ENCODE measurements around the gene MPZ. TPM values are rescaled to one million over a fixed set of nuclear protein-coding genes. Genes with fewer than 3 reads are reported as not detected.
A peak's percentile ranks its signal among the peaks of the same experiment; 100 is the strongest.

The MPZ gene
- 1 to 10 TPM; 1.5 to 6.9 (median 4.0) TPM for total RNA-seq

DNA sequence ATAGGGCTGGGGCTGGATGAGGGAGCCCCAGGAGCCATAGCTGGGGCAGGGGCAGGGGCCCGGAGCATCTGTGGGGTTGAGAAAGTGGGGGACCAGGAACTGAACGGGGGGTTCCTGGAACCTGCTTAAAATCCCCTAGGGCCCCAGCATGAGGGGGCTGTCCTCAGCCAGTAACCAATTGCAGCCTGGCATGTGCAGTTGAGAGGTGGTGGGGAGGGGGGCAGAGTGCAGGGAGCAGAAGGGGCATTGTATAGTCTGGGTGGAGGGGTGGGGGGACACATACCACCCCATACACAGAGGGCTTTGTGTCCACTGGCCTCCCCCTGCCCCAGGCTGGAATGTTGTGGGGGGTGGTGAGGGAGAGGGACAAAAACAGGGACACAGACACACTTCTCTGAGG is at the start of gene MPZ:
TSS of gene MPZ (minus strand) at position 101 of the 400 bp plus-strand sequence. CDS start at position 38, 63 bp downstream.
- TF ChIP-seq EP300 (IDR thresholded peaks at IDR 0.05): no peak
- TF ChIP-seq POLR2AphosphoS5 (IDR thresholded peaks at IDR 0.05): no peak
- TF ChIP-seq, protein P1, sequence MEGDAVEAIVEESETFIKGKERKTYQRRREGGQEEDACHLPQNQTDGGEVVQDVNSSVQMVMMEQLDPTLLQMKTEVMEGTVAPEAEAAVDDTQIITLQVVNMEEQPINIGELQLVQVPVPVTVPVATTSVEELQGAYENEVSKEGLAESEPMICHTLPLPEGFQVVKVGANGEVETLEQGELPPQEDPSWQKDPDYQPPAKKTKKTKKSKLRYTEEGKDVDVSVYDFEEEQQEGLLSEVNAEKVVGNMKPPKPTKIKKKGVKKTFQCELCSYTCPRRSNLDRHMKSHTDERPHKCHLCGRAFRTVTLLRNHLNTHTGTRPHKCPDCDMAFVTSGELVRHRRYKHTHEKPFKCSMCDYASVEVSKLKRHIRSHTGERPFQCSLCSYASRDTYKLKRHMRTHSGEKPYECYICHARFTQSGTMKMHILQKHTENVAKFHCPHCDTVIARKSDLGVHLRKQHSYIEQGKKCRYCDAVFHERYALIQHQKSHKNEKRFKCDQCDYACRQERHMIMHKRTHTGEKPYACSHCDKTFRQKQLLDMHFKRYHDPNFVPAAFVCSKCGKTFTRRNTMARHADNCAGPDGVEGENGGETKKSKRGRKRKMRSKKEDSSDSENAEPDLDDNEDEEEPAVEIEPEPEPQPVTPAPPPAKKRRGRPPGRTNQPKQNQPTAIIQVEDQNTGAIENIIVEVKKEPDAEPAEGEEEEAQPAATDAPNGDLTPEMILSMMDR (IDR thresholded peaks at IDR 0.05): no peak
- TF ChIP-seq POLR2A (IDR thresholded peaks at IDR 0.05): no peak
- Histone ChIP-seq H3K9me3 (no peaks in the 10 kb centered on the region), H3K27me3 (no peaks in the 10 kb centered on the region), H3K27ac (no peak within 1 kb of the TSS), H3K4me1 (peaks cover 19 to 30% (median 23%) of the 10 kb centered on the region in 4 donors), H3K4me3 (no peak within 1 kb of the TSS), H3K36me3 (no peaks in the 10 kb centered on the region)
- DNase-seq (no peak), ATAC-seq (ENCODE audit: low FRiP score in 2 of 2) (no peak)
- WGBS, 2 donors: 38% methylated on average over 2 of the region's 2 CpGs; no CpG with 5 or more reads in 1 of the 2 donors

DNA sequence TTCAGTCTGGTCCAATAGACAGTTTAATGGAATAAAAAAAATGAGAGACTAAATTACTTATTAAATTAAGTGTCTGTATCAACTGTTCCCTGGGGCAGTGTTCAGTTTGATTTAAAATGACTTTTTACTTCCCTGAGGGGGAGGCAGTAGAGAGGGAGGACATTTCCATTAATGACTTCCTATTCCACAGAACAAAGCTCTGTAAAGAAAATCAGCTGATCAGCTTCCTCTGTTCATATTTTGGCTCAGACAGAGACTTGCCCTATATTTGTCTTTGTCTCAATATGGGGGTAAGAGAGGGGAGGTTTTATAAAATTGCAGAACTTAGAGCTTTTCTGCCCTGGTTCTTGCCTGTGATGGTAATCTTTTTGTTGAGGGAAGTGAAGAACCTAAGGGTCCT is 49.5 kb upstream of the MPZ start:
- Histone ChIP-seq H3K36me3 (peaks cover 3 to 30% (median 11%) of the 10 kb centered on the region in 4 donors), H3K9me3 (no peaks in the 10 kb centered on the region), H3K27ac (peak overlapping the region in 1 of 4 donors; percentile 58), H3K27me3 (no peaks in the 10 kb centered on the region), H3K4me1 (no peaks in the 10 kb centered on the region), H3K4me3 (no peak overlapping the region)
- ATAC-seq (ENCODE audit: low FRiP score in 2 of 2): peak in 1 of 2 donors; percentile 72
- no peak for DNase-seq
- no peak for TF ChIP-seq POLR2A (IDR thresholded peaks at IDR 0.05)

DNA sequence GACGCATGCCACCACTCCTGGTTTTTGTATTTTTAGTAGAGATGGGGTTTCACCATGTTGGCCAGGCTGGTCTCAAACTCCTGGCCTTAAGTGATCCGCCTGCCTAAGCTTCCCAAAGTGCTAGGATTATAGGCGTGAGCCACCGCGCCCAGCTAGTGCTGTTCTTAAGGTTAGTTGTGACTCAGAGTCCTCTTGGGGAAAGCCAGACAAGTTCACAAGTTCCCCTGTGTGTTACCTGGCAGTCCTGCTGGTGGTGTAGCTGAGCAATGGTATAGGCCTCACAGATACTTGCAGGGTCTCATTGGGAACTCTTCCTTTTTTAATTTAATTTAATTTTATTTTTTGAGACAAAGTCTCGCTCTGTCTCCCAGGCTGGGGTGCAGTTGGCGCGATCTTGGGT is 47.3 kb upstream of the MPZ start:
- Histone ChIP-seq H3K4me3 (no peak overlapping the region), H3K27me3 (no peaks in the 10 kb centered on the region), H3K36me3 (peaks cover 0 to 21% (median 8%) of the 10 kb centered on the region in 4 donors), H3K9me3 (no peaks in the 10 kb centered on the region), H3K4me1 (peaks cover 0 to under 1% (median under 1%) of the 10 kb centered on the region in 4 donors), H3K27ac (no peak overlapping the region)
- no peak for DNase-seq
- WGBS, 2 donors: 96 to 100% methylated on average over 8 of the region's 8 CpGs
- no peak for ATAC-seq (ENCODE audit: low FRiP score in 2 of 2)
- TF ChIP-seq POLR2AphosphoS5 (IDR thresholded peaks at IDR 0.05): no peak

DNA sequence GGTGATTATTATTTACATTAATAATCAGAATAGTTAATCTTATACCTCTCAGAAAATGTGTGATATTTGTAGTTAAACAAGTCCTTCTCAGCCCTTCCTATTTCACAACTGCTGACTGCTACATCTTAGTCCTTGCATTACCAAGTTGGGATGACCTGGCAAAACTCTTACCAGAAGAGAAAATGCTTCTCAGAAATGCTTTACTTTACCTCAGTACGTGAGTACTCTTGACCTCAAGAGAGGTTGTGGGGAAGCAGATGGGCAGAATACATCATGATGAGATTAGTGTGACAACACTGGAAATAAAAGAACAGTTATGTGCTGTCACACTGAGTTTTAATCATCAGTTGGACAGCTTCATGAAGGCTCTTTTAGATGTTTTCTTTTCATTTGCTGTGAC is 41.7 kb upstream of the MPZ start:
- 49 to 55% methylated on average over 1 of the region's 1 CpG for WGBS, 2 donors
- Histone ChIP-seq H3K27me3 (no peaks in the 10 kb centered on the region), H3K36me3 (peaks cover 0 to 14% (median 2%) of the 10 kb centered on the region in 4 donors), H3K9me3 (no peaks in the 10 kb centered on the region), H3K4me1 (peaks cover 5 to 12% (median 11%) of the 10 kb centered on the region in 4 donors), H3K27ac (peak overlapping the region in 3 of 4 donors; percentile 13 to 59 (median 41)), H3K4me3 (no peak overlapping the region)
- TF ChIP-seq EP300 (IDR thresholded peaks at IDR 0.05) (no peak), POLR2AphosphoS5 (IDR thresholded peaks at IDR 0.05) (peak in 1 of 2 donors; percentile 56)
- DNase-seq: no peak
- peak in 1 of 2 donors; percentile 29 for ATAC-seq (ENCODE audit: low FRiP score in 2 of 2)

DNA sequence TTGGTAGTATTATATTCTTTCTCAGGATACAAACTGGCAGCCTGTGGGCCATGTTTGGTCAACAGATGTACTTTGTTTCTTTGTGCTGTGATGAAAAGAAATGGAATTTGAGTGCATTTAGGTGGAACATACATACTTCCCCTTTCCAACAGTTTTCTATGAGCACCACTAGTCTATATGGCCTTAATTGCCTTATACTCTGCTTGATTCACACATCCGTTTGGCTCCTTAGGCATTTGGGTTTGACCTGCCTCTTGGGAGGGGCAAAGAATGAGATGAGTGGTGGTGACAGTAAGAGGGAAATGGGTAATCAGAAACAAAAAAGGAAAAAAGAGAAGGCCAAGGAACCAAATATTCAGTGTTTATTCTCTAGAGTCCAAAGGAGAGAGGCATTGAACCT is 40.9 kb upstream of the MPZ start:
- Histone ChIP-seq H3K9me3 (no peaks in the 10 kb centered on the region), H3K27ac (peak overlapping the region in 3 of 4 donors; percentile 13 to 58 (median 29)), H3K36me3 (peaks cover 0 to 22% (median 6%) of the 10 kb centered on the region in 4 donors), H3K4me1 (peaks cover 5 to 12% (median 11%) of the 10 kb centered on the region in 4 donors), H3K27me3 (no peaks in the 10 kb centered on the region), H3K4me3 (no peak overlapping the region)
- 74 to 90% methylated on average over 1 of the region's 1 CpG for WGBS, 2 donors
- DNase-seq: no peak
- TF ChIP-seq, protein P1 (IDR thresholded peaks at IDR 0.05): no peak
- TF ChIP-seq POLR2AphosphoS5 (IDR thresholded peaks at IDR 0.05) (no peak), EP300 (IDR thresholded peaks at IDR 0.05) (no peak), POLR2A (IDR thresholded peaks at IDR 0.05) (no peak)
- no peak for ATAC-seq (ENCODE audit: low FRiP score in 2 of 2)

DNA sequence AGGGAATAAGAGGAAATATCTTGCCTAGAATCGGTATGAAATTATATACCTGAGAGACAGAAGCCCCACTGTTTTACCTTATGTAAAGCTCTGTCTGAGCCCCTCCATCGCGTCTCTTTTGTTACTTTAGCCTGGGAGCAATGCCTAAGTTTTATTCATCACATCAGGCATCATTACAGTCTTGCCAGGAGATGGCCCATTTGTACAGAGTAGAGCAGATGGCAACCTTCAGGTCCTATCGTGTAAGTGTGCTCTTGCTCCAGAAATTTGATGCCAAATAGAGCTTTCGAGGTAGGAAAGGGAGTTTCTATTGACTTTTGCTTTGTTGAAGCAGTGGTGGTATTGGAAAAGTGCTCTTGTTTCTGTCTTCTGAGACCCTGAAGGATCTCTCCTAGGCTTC is 33.1 kb upstream of the MPZ start:
- ATAC-seq (ENCODE audit: low FRiP score in 2 of 2) (no peak), DNase-seq (no peak)
- Histone ChIP-seq H3K4me3 (no peak overlapping the region), H3K4me1 (no peaks in the 10 kb centered on the region), H3K9me3 (no peaks in the 10 kb centered on the region), H3K27me3 (no peaks in the 10 kb centered on the region), H3K27ac (no peak overlapping the region), H3K36me3 (peaks cover 7 to 82% (median 36%) of the 10 kb centered on the region in 4 donors)
- TF ChIP-seq POLR2AphosphoS5 (IDR thresholded peaks at IDR 0.05) (no peak), EP300 (IDR thresholded peaks at IDR 0.05) (no peak), POLR2A (IDR thresholded peaks at IDR 0.05) (no peak)
- TF ChIP-seq, protein P1 (IDR thresholded peaks at IDR 0.05): no peak
- WGBS, 2 donors: 88 to 96% methylated on average over 5 of the region's 5 CpGs

Measured in upper lobe of left lung (tissue), 6 donors.